Kidney (tissue), 14 donors: ENCODE measurements around the gene ZFAND3. TPM values are rescaled to one million over a fixed set of nuclear protein-coding genes. Genes with fewer than 3 reads are reported as not detected.

ENCODE experiments used
- DNase-seq, 5 donors: peaks; one replicate each; pipeline ENCODE4 v3.0.0-alpha.2; 2013 to 2020
- FAIRE-seq: peaks from 2 replicates; lab custom pipeline; 2012; peaks lifted over from hg19 to GRCh38; lab: Jason Lieb, UNC
- H3K27ac ChIP-seq, 2 donors: one replicate each; pipeline ENCODE4 v1.7.0; 2013; ENCODE audit warnings: low read depth in 2 of 2, low read length in 2 of 2, inconsistent platforms in 1 of 2
- H3K27me3 ChIP-seq: one replicate; pipeline ENCODE4 v1.7.1; 2013; ENCODE audit warnings: low read length, inconsistent platforms; ENCODE audit not compliant: control insufficient read depth, insufficient read depth
- H3K36me3 ChIP-seq, 3 donors: one replicate each; pipeline versions ENCODE4 v1.7.0 to v1.7.1; 2013; ENCODE audit warnings: low read length in 3 of 3, control low read depth in 1 of 3, inconsistent platforms in 1 of 3; ENCODE audit not compliant: insufficient read depth in 3 of 3, control insufficient read depth in 2 of 3
- H3K4me1 ChIP-seq, 3 donors: one replicate each; pipeline versions ENCODE4 v1.7.0 to v1.7.1; 2013; ENCODE audit warnings: low read length in 3 of 3, inconsistent platforms in 1 of 3, low read depth in 1 of 3; ENCODE audit not compliant: control insufficient read depth in 2 of 3, insufficient read depth in 2 of 3
- H3K4me3 ChIP-seq, 3 donors: one replicate each; pipeline versions ENCODE4 v1.7.0 to v1.8.1; 2013; ENCODE audit warnings: low read length in 3 of 3, control low read depth in 1 of 3, inconsistent platforms in 1 of 3
- H3K9ac ChIP-seq, 3 donors: one replicate each; pipeline versions ENCODE4 v1.7.0 to v1.7.1; 2013; ENCODE audit warnings: low read length in 3 of 3, control low read depth in 1 of 3, inconsistent platforms in 1 of 3
- H3K9me3 ChIP-seq, 3 donors: one replicate each; pipeline versions ENCODE4 v1.7.0 to v1.7.1; 2013; ENCODE audit warnings: low read length in 3 of 3, control low read depth in 1 of 3, inconsistent platforms in 1 of 3; ENCODE audit not compliant: control insufficient read depth in 2 of 3, insufficient read depth in 1 of 3
- intact Hi-C: fragments of 100-400 bp; cut with DNase I; formaldehyde crosslinking; loops from one replicate; pipeline ENCODE4 v1.11.1; 2022
- polyA plus RNA-seq: library from polyadenylated mRNA; stranded (reverse); fragments of 350-450 nt; fragmentation: Illumina TruSeq; extraction: RNeasy Lipid Tissue Mini Kit (QIAGEN cat#74804); gene quantifications from one replicate; pipeline ENCODE4 v1.2.3, GENCODE V29; 2014; ENCODE audit warnings: low read depth, low replicate concordance; ENCODE audit not compliant: insufficient read depth
- total RNA-seq: library from RNA; stranded (reverse); fragmentation: NEBNext Ultra II Directional; extraction: Animal tissue kit (Norgen Biotek cat#: 25700); gene quantifications from one replicate; pipeline ENCODE4 v1.2.1, GENCODE V29; 2021
- TF ChIP-seq, protein P1 (sequence below): IDR thresholded peaks from 3 replicates; pipeline ENCODE4 v1.5.1; 2012; ENCODE audit warnings: mild to moderate bottlenecking, moderate library complexity, borderline replicate concordance; ENCODE audit not compliant: insufficient read depth; ENCODE audit errors: extremely low read depth
- donor health status: control.
- donor health status: control.
- donor health status: control.
- donor health status: control.
- donor health status: control.
- donor health status: DM: yes; HTN: yes; CAD: no.
- donor health status: Normal renal cell carcinoma (clear cell type).

Gene ZFAND3
- total and polyA plus RNA-seq, 2 donors from 2014 or later: 44.6 to 104 TPM

DNA sequence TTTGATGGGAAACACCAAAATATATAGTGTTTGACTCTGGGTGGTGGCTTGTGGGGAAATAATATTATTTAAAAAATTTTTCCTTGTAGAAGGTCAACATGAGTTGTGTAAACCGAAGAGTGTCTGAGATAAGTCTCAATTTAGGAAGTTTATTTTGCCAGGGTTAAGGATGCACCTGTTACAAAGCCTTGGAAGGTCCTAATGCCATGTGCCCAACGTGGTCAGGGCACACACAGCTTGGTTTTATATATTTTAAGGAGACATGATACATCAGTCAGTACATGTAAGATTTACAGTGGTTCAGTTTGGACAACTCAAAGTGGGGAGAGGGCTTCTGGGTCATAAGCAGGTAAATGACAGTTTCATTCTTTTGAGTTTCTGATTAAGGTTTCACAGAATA lies 162.1 kb downstream of the ZFAND3 start:
- no peak for FAIRE-seq
- Histone ChIP-seq H3K27me3 (no peaks in the 10 kb centered on the region), H3K36me3 (no peaks in the 10 kb centered on the region), H3K9ac (no peak overlapping the region), H3K4me1 (peaks cover 0 to 12% (median 0%) of the 10 kb centered on the region in 3 donors), H3K9me3 (no peaks in the 10 kb centered on the region), H3K4me3 (no peak overlapping the region), H3K27ac (no peak overlapping the region)
- no peak for DNase-seq
- intact Hi-C loops: no loop called here
- TF ChIP-seq, protein P1, sequence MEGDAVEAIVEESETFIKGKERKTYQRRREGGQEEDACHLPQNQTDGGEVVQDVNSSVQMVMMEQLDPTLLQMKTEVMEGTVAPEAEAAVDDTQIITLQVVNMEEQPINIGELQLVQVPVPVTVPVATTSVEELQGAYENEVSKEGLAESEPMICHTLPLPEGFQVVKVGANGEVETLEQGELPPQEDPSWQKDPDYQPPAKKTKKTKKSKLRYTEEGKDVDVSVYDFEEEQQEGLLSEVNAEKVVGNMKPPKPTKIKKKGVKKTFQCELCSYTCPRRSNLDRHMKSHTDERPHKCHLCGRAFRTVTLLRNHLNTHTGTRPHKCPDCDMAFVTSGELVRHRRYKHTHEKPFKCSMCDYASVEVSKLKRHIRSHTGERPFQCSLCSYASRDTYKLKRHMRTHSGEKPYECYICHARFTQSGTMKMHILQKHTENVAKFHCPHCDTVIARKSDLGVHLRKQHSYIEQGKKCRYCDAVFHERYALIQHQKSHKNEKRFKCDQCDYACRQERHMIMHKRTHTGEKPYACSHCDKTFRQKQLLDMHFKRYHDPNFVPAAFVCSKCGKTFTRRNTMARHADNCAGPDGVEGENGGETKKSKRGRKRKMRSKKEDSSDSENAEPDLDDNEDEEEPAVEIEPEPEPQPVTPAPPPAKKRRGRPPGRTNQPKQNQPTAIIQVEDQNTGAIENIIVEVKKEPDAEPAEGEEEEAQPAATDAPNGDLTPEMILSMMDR: no peak

DNA sequence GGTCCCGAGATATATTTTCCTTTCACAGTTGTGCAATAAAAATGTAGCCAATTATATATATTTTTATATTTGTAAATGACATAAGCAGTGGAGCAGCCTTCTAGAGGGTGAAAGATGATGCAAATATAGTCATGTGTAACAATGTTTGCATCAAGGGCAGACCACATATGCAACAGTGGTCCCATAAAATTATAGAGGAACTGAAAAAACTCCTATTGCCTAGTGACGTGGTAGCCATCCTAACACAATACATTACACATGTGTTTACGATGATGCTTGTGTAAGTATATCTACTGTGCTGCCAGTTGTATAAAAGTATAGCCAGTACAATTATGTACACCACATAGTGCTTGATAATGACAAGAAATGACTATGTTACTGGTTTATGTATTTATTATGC lies 162.8 kb downstream of the ZFAND3 start:
- Histone ChIP-seq H3K36me3 (no peaks in the 10 kb centered on the region), H3K4me3 (no peak overlapping the region), H3K9ac (no peak overlapping the region), H3K27ac (no peak overlapping the region), H3K27me3 (no peaks in the 10 kb centered on the region), H3K4me1 (peaks cover 0 to 12% (median 0%) of the 10 kb centered on the region in 3 donors), H3K9me3 (no peaks in the 10 kb centered on the region)
- intact Hi-C loops: no loop called here
- TF ChIP-seq, protein P1: no peak
- FAIRE-seq (no peak), DNase-seq (no peak)

DNA sequence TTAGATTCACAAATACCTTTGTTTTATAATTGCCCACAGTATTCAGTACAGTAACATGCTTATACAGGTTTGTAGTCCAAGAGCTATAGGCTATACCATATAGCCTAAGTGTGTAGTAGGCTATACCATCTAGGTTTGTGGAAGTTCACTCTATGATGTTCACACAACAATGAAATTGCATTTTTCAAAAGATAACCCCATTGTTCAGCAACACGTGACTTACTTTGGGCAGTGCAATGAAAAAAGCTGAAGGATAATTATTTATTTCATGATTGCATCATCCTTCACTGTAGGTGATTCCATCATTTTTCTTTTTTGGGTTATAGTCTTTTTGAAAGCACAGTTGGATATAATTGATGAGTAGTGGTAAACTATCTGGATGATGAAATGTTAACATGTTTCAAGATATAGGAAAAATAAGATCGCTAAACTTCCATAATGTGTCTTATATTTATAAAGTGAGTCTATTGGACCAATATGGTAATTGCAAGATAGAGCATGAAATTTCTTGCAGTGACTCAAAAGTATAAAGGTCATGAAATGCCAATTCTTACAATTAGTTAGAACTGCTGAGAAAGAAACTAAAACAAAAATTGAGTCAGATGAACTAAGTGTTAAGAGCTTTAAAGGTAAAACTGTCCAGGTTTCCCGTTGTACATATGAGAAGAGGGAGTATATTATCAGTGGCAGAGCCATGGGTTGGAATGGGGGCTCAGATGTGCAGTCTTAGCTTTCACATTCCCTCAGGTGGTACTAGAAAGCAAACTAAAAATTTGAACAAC lies 164.4 kb downstream of the ZFAND3 start:
- intact Hi-C loops: no loop called here
- Histone ChIP-seq H3K4me1 (peaks cover 0 to 25% (median 5%) of the 10 kb centered on the region in 3 donors), H3K9ac (no peak overlapping the region), H3K4me3 (no peak overlapping the region), H3K9me3 (no peaks in the 10 kb centered on the region), H3K36me3 (no peaks in the 10 kb centered on the region), H3K27ac (no peak overlapping the region), H3K27me3 (no peaks in the 10 kb centered on the region)
- FAIRE-seq: no peak
- no peak for DNase-seq
- TF ChIP-seq, protein P1: no peak
